A549 treated with AZD9567 at 1 μM for 4 hours (cell line): ENCODE data around the gene MYH1. TPM values are rescaled to one million over a fixed set of nuclear protein-coding genes. Genes with fewer than 3 reads are reported as not detected.

Source experiments
- total RNA-seq: library from RNA; stranded (reverse); fragments of 200-300 nt; extraction: Qiagen RNA extraction; gene quantifications from 5 replicates; pipeline ENCODE4 v1.2.3, GENCODE V29; 2022; ENCODE audit not compliant: insufficient read depth

Gene MYH1
- not detected in 5 replicates for total RNA-seq

GRCh38 chr17:10518271-10519037 is at the start of gene MYH1:
MYH1 (minus strand) TSS chr17:10518542; CDS start chr17:10516642, 1,900 bp downstream.

DNA sequence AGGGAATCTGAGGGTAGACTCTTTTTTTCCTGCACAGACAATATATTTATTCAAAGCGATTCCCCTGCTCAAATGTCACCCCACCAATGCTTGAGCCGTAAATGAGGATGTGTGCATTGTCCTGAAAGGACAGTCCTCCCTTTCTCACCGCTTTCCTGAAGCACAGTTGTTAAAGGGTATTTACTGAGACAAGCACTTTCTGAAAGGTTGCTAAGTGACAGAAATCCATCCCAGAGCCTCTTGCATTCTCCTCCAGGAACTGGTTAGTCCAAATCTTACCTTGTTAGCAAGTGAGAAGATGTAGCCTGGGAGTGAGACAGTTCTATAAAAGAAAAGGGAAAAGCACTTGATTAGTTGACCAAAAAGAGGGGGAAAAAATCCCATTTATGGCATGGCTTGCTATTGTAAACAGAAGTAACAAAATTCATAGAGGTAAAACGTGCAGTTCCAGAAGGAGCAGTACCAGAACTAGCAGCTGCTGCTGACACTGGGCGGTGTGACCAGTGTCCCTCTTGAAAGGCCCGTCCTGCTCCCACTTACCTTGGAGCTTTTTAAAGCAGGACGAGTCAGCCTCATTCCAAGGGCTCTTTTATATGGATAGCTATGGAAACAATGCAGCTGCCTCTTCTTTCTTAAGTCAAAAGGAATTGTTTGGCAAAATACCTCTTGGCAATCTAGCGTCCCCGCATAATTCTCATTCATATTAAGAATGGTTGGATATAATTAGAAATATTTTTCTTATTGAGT is 30.9 kb upstream of the MYH1 start, which contains the start of gene MYH2:
TSS of gene MYH2 (minus strand) at position 563 of the 747 bp plus-strand sequence. CDS start 1,738 bp downstream, outside the sequence.

GRCh38 chr17:10469459-10469858 is 48.9 kb downstream of the MYH1 start, which contains the start of gene MYH4:
MYH4 (minus strand) TSS chr17:10469559; CDS start chr17:10466745, 2,814 bp downstream.

Other genes with a start within 250 kb of the MYH1 start
- gene MYH13, start 145.5 kb downstream of the MYH1 start, total RNA-seq: not detected in 5 replicates
- gene MYH8, start 96.6 kb downstream of the MYH1 start, total RNA-seq: not detected in 5 replicates
- gene MYH4, start 49.0 kb downstream of the MYH1 start, total RNA-seq: not detected in 5 replicates
- not detected in 5 replicates for gene MYH2, start 31.1 kb upstream of the MYH1 start, total RNA-seq
- gene MYH3, start 138.8 kb upstream of the MYH1 start, total RNA-seq: 0.31 to 1.7 TPM (median 0.70 TPM) in 5 replicates
- gene SCO1, start 179.0 kb upstream of the MYH1 start, total RNA-seq: 49.9 to 63.0 TPM (median 58.9 TPM) in 5 replicates
- gene ADPRM, start 179.1 kb upstream of the MYH1 start, total RNA-seq: 8.0 to 11.8 TPM (median 9.6 TPM) in 5 replicates
- gene TMEM220, start 211.5 kb upstream of the MYH1 start, total RNA-seq: 2.4 to 3.0 TPM (median 2.7 TPM) in 4 of 5 replicates, not detected in the other